ENCODE measurements around the gene SRPK2. TPM values are rescaled to one million over a fixed set of nuclear protein-coding genes. Genes with fewer than 3 reads are reported as not detected.

SRPK2 gene
- polyA plus RNA-seq, 1 donor from 2014 or later = 118 TPM

DNA sequence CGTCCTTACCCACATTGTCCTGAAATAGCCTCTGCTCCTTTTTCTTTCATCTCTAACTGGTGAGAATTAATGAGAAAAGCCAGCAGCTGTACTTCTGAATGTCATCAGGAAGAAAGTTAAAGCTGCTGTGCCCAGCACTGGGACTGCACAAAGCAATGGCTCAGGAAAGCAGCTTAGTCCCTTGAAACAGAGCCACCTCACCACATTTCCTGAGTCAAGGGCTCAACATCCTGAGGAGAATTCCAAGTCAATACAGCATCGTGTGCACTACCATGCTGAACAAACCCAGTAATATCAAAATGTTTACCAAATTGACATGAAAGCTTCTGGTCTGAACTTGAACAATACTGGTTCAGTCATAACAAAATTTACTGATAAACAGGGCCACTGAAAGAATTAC is 234.6 kb downstream of the SRPK2 start:
- Histone ChIP-seq H3K9me3 (ENCODE audit: low read length) (no peaks in the 10 kb centered on the region), H3K27ac (ENCODE audit: low read length) (no peak overlapping the region), H3K4me2 (ENCODE audit: low read length) (no peak overlapping the region), H2AFZ (ENCODE audit: low read depth, low read length) (no peak overlapping the region), H3K9ac (ENCODE audit: low read length) (no peak overlapping the region), H3K36me3 (ENCODE audit: insufficient read depth, low read length) (peaks cover 7% of the 10 kb centered on the region), H3F3A (ENCODE audit: insufficient read depth, low read length, poor library complexity, severe bottlenecking) (no peaks in the 10 kb centered on the region), H4K20me1 (ENCODE audit: insufficient read depth) (no peaks in the 10 kb centered on the region), H3K79me2 (replicated peaks; ENCODE audit: insufficient read depth, low read length) (no peaks in the 10 kb centered on the region), H3K4me3 (ENCODE audit: low read length) (no peak overlapping the region), H3K9me2 (ENCODE audit: insufficient read depth, low read length) (no peaks in the 10 kb centered on the region), H3K27me3 (ENCODE audit: insufficient read depth, low read depth, low read length) (no peaks in the 10 kb centered on the region)
- TF ChIP-seq, protein P1, sequence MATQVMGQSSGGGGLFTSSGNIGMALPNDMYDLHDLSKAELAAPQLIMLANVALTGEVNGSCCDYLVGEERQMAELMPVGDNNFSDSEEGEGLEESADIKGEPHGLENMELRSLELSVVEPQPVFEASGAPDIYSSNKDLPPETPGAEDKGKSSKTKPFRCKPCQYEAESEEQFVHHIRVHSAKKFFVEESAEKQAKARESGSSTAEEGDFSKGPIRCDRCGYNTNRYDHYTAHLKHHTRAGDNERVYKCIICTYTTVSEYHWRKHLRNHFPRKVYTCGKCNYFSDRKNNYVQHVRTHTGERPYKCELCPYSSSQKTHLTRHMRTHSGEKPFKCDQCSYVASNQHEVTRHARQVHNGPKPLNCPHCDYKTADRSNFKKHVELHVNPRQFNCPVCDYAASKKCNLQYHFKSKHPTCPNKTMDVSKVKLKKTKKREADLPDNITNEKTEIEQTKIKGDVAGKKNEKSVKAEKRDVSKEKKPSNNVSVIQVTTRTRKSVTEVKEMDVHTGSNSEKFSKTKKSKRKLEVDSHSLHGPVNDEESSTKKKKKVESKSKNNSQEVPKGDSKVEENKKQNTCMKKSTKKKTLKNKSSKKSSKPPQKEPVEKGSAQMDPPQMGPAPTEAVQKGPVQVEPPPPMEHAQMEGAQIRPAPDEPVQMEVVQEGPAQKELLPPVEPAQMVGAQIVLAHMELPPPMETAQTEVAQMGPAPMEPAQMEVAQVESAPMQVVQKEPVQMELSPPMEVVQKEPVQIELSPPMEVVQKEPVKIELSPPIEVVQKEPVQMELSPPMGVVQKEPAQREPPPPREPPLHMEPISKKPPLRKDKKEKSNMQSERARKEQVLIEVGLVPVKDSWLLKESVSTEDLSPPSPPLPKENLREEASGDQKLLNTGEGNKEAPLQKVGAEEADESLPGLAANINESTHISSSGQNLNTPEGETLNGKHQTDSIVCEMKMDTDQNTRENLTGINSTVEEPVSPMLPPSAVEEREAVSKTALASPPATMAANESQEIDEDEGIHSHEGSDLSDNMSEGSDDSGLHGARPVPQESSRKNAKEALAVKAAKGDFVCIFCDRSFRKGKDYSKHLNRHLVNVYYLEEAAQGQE (IDR thresholded peaks at IDR 0.05; ENCODE audit: borderline replicate concordance) = no peak
- no peak for TF ChIP-seq EP300 (conservative IDR thresholded peaks at IDR 0.05; ENCODE audit: poor library complexity, severe bottlenecking)
- TF ChIP-seq SMC3 (conservative IDR thresholded peaks at IDR 0.05; ENCODE audit: poor library complexity) = no peak
- TF ChIP-seq RAD21 (conservative IDR thresholded peaks at IDR 0.05) = no peak
- no peak for TF ChIP-seq POLR2AphosphoS5 (IDR thresholded peaks at IDR 0.05)
- no peak for TF ChIP-seq MXI1 (conservative IDR thresholded peaks at IDR 0.05; ENCODE audit: poor library complexity, severe bottlenecking)
- TF ChIP-seq, protein P2, sequence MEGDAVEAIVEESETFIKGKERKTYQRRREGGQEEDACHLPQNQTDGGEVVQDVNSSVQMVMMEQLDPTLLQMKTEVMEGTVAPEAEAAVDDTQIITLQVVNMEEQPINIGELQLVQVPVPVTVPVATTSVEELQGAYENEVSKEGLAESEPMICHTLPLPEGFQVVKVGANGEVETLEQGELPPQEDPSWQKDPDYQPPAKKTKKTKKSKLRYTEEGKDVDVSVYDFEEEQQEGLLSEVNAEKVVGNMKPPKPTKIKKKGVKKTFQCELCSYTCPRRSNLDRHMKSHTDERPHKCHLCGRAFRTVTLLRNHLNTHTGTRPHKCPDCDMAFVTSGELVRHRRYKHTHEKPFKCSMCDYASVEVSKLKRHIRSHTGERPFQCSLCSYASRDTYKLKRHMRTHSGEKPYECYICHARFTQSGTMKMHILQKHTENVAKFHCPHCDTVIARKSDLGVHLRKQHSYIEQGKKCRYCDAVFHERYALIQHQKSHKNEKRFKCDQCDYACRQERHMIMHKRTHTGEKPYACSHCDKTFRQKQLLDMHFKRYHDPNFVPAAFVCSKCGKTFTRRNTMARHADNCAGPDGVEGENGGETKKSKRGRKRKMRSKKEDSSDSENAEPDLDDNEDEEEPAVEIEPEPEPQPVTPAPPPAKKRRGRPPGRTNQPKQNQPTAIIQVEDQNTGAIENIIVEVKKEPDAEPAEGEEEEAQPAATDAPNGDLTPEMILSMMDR (IDR thresholded peaks at IDR 0.05; ENCODE audit: poor library complexity, severe bottlenecking) = no peak
- TF ChIP-seq TAF1 (IDR thresholded peaks at IDR 0.05; ENCODE audit: low read depth) = no peak

DNA sequence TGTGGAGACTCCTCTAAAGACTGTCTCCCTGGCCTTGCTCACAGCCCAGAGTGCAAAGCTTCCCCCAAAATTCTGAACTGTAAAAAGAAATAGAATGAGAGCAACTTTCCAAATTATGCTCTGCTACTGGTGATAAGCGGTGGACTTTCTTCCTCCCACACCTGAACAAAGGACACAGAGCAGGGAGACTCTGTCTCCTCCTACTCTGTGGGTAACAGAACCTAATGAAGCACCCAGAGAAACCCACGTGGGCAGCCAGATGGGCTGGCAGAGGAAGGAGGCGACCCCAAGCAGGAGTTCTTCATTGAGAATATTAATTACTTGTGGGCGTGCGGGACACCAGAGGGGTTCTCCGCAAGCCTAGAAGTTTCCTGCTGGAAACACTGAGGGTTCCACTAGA is 235.2 kb downstream of the SRPK2 start:
- no peak overlapping the region for H3K27ac ChIP-seq (ENCODE audit: low read length)
- H3K79me2 ChIP-seq (replicated peaks; ENCODE audit: insufficient read depth, low read length) = no peaks in the 10 kb centered on the region
- no peaks in the 10 kb centered on the region for H3K9me2 ChIP-seq (ENCODE audit: insufficient read depth, low read length)
- H4K20me1 ChIP-seq (ENCODE audit: insufficient read depth) = no peaks in the 10 kb centered on the region
- TF ChIP-seq EP300 (conservative IDR thresholded peaks at IDR 0.05; ENCODE audit: poor library complexity, severe bottlenecking) (no peak), RAD21 (conservative IDR thresholded peaks at IDR 0.05) (no peak), MXI1 (conservative IDR thresholded peaks at IDR 0.05; ENCODE audit: poor library complexity, severe bottlenecking) (no peak), TAF1 (IDR thresholded peaks at IDR 0.05; ENCODE audit: low read depth) (no peak), POLR2AphosphoS5 (IDR thresholded peaks at IDR 0.05) (no peak), EZH2 (IDR thresholded peaks at IDR 0.05; ENCODE audit: borderline replicate concordance, insufficient read depth, low read length, poor library complexity, severe bottlenecking) (no peak), SMC3 (conservative IDR thresholded peaks at IDR 0.05; ENCODE audit: poor library complexity) (no peak)
- TF ChIP-seq, protein P2 (IDR thresholded peaks at IDR 0.05; ENCODE audit: poor library complexity, severe bottlenecking) = no peak
- TF ChIP-seq, protein P1 (IDR thresholded peaks at IDR 0.05; ENCODE audit: borderline replicate concordance) = no peak
- H3K4me2 ChIP-seq (ENCODE audit: low read length) = no peak overlapping the region
- no peak overlapping the region for H3K4me3 ChIP-seq (ENCODE audit: low read length)
- no peaks in the 10 kb centered on the region for H3K9me3 ChIP-seq (ENCODE audit: low read length)
- no peaks in the 10 kb centered on the region for H3K27me3 ChIP-seq (ENCODE audit: insufficient read depth, low read depth, low read length)
- no peaks in the 10 kb centered on the region for H3F3A ChIP-seq (ENCODE audit: insufficient read depth, low read length, poor library complexity, severe bottlenecking)
- no peak overlapping the region for H2AFZ ChIP-seq (ENCODE audit: low read depth, low read length)
- H3K9ac ChIP-seq (ENCODE audit: low read length) = no peak overlapping the region
- peaks cover 7% of the 10 kb centered on the region for H3K36me3 ChIP-seq (ENCODE audit: insufficient read depth, low read length)

All from neural cell (in vitro differentiated cells).